ENCODE data around the gene CASP9.
A peak's percentile ranks its signal among the peaks of the same experiment; 100 is the strongest.

CASP9 gene

GRCh38 chr1:15524021-15524282 is at the start of gene CASP9:
Gene CASP9, minus strand, starts transcription at chr1:15524215. Its CDS starts 15 bp downstream, at chr1:15524200.
- no peak for DNase-seq (ENCODE audit: low read depth in 2 of 2, low spot score in 1 of 2)

- no peak for DNase-seq (ENCODE audit: low read depth in 2 of 2, low spot score in 1 of 2)
Measured at GRCh38 chr1:15573477-15573876, 49.5 kb upstream of the CASP9 start.

GRCh38 chr1:15571266-15571665 is 47.3 kb upstream of the CASP9 start:
- no peak for DNase-seq (ENCODE audit: low read depth in 2 of 2, low spot score in 1 of 2)

GRCh38 chr1:15570861-15571260 is 46.8 kb upstream of the CASP9 start:
- DNase-seq (ENCODE audit: low read depth in 2 of 2, low spot score in 1 of 2) = no peak

GRCh38 chr1:15568387-15569073 is 44.5 kb upstream of the CASP9 start:
- no peak for DNase-seq (ENCODE audit: low read depth in 2 of 2, low spot score in 1 of 2)

GRCh38 chr1:15559189-15559810 is 35.3 kb upstream of the CASP9 start:
- DNase-seq (ENCODE audit: low read depth in 2 of 2, low spot score in 1 of 2) = no peak

GRCh38 chr1:15558516-15558915 is 34.5 kb upstream of the CASP9 start:
- DNase-seq (ENCODE audit: low read depth in 2 of 2, low spot score in 1 of 2) = no peak

- no peak for DNase-seq (ENCODE audit: low read depth in 2 of 2, low spot score in 1 of 2)
Measured at GRCh38 chr1:15557594-15557993, 33.6 kb upstream of the CASP9 start.

- no peak for DNase-seq (ENCODE audit: low read depth in 2 of 2, low spot score in 1 of 2)
Measured at GRCh38 chr1:15557008-15557407, 33.0 kb upstream of the CASP9 start.

GRCh38 chr1:15550573-15550972 is 26.6 kb upstream of the CASP9 start:
- DNase-seq (ENCODE audit: low read depth in 2 of 2, low spot score in 1 of 2) = no peak

- no peak for DNase-seq (ENCODE audit: low read depth in 2 of 2, low spot score in 1 of 2)
Measured at GRCh38 chr1:15546641-15547040, 22.6 kb upstream of the CASP9 start.

GRCh38 chr1:15543589-15544568 is 19.9 kb upstream of the CASP9 start:
- no peak for DNase-seq (ENCODE audit: low read depth in 2 of 2, low spot score in 1 of 2)

GRCh38 chr1:15543251-15543588 is 19.2 kb upstream of the CASP9 start:
- no peak for DNase-seq (ENCODE audit: low read depth in 2 of 2, low spot score in 1 of 2)

- DNase-seq (ENCODE audit: low read depth in 2 of 2, low spot score in 1 of 2) = no peak
Measured at GRCh38 chr1:15542388-15543250, 18.6 kb upstream of the CASP9 start.

- DNase-seq (ENCODE audit: low read depth in 2 of 2, low spot score in 1 of 2) = no peak
Measured at GRCh38 chr1:15541231-15541792, 17.3 kb upstream of the CASP9 start.

- no peak for DNase-seq (ENCODE audit: low read depth in 2 of 2, low spot score in 1 of 2)
Measured at GRCh38 chr1:15540186-15540585, 16.2 kb upstream of the CASP9 start.

- no peak for DNase-seq (ENCODE audit: low read depth in 2 of 2, low spot score in 1 of 2)
Measured at GRCh38 chr1:15538771-15539170, 14.8 kb upstream of the CASP9 start.

- no peak for DNase-seq (ENCODE audit: low read depth in 2 of 2, low spot score in 1 of 2)
Measured at GRCh38 chr1:15531682-15532081, 7.7 kb upstream of the CASP9 start.

GRCh38 chr1:15531003-15531402 is 7.0 kb upstream of the CASP9 start:
- no peak for DNase-seq (ENCODE audit: low read depth in 2 of 2, low spot score in 1 of 2)

GRCh38 chr1:15526490-15527339 is 2.7 kb upstream of the CASP9 start, which contains the start of gene DNAJC16:
Gene DNAJC16, plus strand, starts transcription at chr1:15526848. Its CDS starts 2,258 bp downstream, at chr1:15529106.
- peak; percentile 90 to 93 for DNase-seq (ENCODE audit: low read depth in 2 of 2, low spot score in 1 of 2)
